H1 (cell line): Measurements from ENCODE around the gene SH3PXD2A. TPM values are rescaled to one million over a fixed set of nuclear protein-coding genes. Genes with fewer than 3 reads are reported as not detected.

Source experiments
- ASH2L ChIP-seq: fragments of 200-600, 300-600 bp; sonication (generic); IDR thresholded peaks from one replicate; pipeline ENCODE4 v1.7.1; 2017; ENCODE audit warnings: low read length
- CBX8 ChIP-seq: fragments of 300-800, 300-1000 bp; sonication (generic); IDR thresholded peaks from 2 replicates; pipeline ENCODE4 v1.7.1; 2016; ENCODE audit warnings: low read depth, low read length, borderline replicate concordance
- CHD7 ChIP-seq: fragments of 300-600 bp; sonication (generic); IDR thresholded peaks from 2 replicates; pipeline ENCODE4 v1.7.1; 2012; ENCODE audit warnings: low read length, moderate library complexity, mild to moderate bottlenecking, inconsistent platforms; ENCODE audit not compliant: insufficient replicate concordance
- JUND ChIP-seq: IDR thresholded peaks from 2 replicates; pipeline ENCODE4 v1.6.1; 2011; ENCODE audit warnings: mild to moderate bottlenecking, improper control_type of control experiment, low read length
- POU5F1 ChIP-seq: IDR thresholded peaks from 2 replicates; pipeline ENCODE4 v1.6.1; 2011; ENCODE audit warnings: low read depth, mild to moderate bottlenecking, low read length, moderate library complexity
- RAD21 ChIP-seq, 2 experiments: IDR thresholded peaks in 1 of 2; conservative IDR thresholded peaks in 1 of 2; 2 replicates each; pipeline ENCODE4 v1.6.1; 2011; ENCODE audit warnings: low read depth in 2 of 2, low read length in 2 of 2, improper control_type of control experiment in 1 of 2, inconsistent platforms in 1 of 2, mild to moderate bottlenecking in 1 of 2, moderate library complexity in 1 of 2
- SUZ12 ChIP-seq: fragments of 200-600 bp; sonication (generic); IDR thresholded peaks from 2 replicates; pipeline ENCODE4 v1.6.1; 2012; ENCODE audit warnings: mild to moderate bottlenecking, inconsistent platforms, low read length, moderate library complexity, mixed read lengths
- TAF7 ChIP-seq: optimal IDR thresholded peaks from 2 replicates; pipeline ENCODE3; 2011; ENCODE audit warnings: low read depth, mild to moderate bottlenecking, inconsistent platforms, low read length, moderate library complexity, borderline replicate concordance
- TCF12 ChIP-seq: IDR thresholded peaks from 2 replicates; pipeline ENCODE4 v1.6.1; 2011; ENCODE audit warnings: low read depth, mild to moderate bottlenecking, low read length
- YY1 ChIP-seq: IDR thresholded peaks from 2 replicates; pipeline ENCODE4 v1.6.1; 2011; ENCODE audit warnings: low read depth, mild to moderate bottlenecking, low read length
- polyA plus RNA-seq, 7 experiments: library from polyadenylated mRNA; depleted of rRNA in 3 of 7; stranded (reverse) in 5 of 7; unstranded in 2 of 7; fragments of >200 nt in 5 of 7; fragments of 200-250 nt in 2 of 7; gene quantifications; 1 replicate in 5 of 7; 2 replicates in 1 of 7; 4 replicates in 1 of 7; pipeline versions ENCODE4 v1.2.1 to v1.2.3, GENCODE V29; 2011 to 2013; ENCODE audit warnings: missing spikeins in 2 of 7, mixed read lengths in 2 of 7
- total RNA-seq: library from RNA; stranded (reverse); fragmentation: NEBNext Ultra II Directional; extraction: Animal tissue kit (Norgen Biotek cat#: 25700); gene quantifications from 2 replicates; pipeline ENCODE4 v1.2.1, GENCODE V29; 2021

The SH3PXD2A gene
- total and polyA plus RNA-seq, 2 of the 8 experiments (the other 6 are each of a cell fraction or from before 2014, with no cell fraction given), result 5.4 to 16.3 TPM

GRCh38 chr10:103812432-103812831 is 42.9 kb downstream of the SH3PXD2A start (continued):
- TF ChIP-seq CHD7 (no peak), JUND (no peak), RAD21 (IDR thresholded peaks at IDR 0.05 in 1 of 2, conservative IDR thresholded peaks at IDR 0.05 in 1 of 2; ENCODE audit: low read depth in 2 of 2, low read length in 2 of 2) (no peak), YY1 (no peak), ASH2L (no peak), POU5F1 (no peak), CBX8 (no peak), TCF12 (no peak), SUZ12 (no peak), TAF7 (no peak)
